ENCODE data around the gene NGEF. TPM values are rescaled to one million over a fixed set of nuclear protein-coding genes. Genes with fewer than 3 reads are reported as not detected.

NGEF gene
- total and polyA plus RNA-seq, 7 donors: 0.13 to 0.51 (median 0.25) TPM; not detected in 1

DNA sequence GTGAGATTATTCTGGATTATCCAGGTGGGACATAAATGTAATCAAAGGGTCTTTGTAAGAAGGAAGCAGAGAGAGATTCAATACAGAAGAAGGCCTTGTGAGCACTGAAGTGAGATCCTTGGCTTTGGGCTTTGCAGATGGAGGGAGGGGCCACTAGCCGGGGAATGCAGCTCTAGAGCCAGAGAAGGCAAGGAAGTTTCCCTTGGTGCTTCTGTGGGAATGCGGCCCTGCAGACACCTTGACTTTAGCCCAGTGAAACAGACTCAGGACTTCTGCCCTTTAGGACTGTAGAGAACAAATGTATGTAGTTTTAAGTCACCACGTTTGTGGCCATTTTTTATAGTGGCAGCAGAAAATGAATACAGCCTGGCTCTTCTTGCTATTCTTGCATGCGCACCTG is 27.5 kb upstream of the NGEF start:
- no peak overlapping the region for H3K27ac ChIP-seq
- no peaks in the 10 kb centered on the region for H3K9me3 ChIP-seq
- intact Hi-C loops (cut with DNase I): loop anchor here in 1 of 2 donors (10.0 kb wide), 1 partner anchor 156 kb away; no protein-coding TSS in a partner anchor
- no peaks in the 10 kb centered on the region for H3K4me1 ChIP-seq
- WGBS, 3 donors: 81 to 87% (median 81%) methylated on average over 4 of the region's 4 CpGs
- no peak overlapping the region for H3K4me3 ChIP-seq
- H3K36me3 ChIP-seq (ENCODE audit: insufficient read depth in 1 of 2, low read depth in 1 of 2): no peaks in the 10 kb centered on the region
- DNase-seq: no peak
- no peaks in the 10 kb centered on the region for H3K27me3 ChIP-seq (ENCODE audit: insufficient read depth in 3 of 3, low read length in 2 of 3)
- no peak for ATAC-seq
- TF ChIP-seq, protein P1, sequence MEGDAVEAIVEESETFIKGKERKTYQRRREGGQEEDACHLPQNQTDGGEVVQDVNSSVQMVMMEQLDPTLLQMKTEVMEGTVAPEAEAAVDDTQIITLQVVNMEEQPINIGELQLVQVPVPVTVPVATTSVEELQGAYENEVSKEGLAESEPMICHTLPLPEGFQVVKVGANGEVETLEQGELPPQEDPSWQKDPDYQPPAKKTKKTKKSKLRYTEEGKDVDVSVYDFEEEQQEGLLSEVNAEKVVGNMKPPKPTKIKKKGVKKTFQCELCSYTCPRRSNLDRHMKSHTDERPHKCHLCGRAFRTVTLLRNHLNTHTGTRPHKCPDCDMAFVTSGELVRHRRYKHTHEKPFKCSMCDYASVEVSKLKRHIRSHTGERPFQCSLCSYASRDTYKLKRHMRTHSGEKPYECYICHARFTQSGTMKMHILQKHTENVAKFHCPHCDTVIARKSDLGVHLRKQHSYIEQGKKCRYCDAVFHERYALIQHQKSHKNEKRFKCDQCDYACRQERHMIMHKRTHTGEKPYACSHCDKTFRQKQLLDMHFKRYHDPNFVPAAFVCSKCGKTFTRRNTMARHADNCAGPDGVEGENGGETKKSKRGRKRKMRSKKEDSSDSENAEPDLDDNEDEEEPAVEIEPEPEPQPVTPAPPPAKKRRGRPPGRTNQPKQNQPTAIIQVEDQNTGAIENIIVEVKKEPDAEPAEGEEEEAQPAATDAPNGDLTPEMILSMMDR (IDR thresholded peaks at IDR 0.05): no peak

DNA sequence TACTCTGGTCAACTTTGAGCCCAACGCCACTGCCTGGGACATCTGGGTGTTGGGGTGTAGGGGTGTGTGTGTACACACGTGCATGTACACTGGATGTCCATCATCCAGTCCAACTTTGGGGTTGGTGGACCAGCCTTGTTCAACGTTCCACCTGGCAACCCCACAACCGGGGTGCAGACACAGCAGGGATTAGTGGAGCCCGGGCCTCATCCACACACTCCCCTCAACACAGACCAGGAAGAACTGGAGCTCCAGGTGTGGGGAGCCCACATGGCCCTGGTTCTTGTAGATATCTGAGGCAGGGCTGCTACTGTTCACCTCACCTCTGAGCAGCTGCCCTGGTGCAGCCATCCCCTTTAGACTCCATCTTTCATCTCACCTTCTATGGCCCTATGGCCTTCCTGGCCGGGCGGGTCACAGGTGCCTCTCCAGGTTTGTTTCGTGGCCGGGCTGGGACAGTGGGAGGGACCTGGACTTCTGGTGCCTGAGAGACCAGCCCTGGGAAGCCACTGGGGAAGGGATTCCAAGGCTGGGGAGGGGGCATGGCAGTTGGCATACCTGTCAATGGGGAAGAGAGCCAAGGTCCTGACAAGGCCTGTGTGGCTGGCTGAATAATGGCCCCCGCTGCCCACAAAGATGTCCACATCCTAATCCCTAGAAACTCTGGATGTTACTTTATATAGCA is 26.9 kb upstream of the NGEF start:
- WGBS, 3 donors: 87 to 94% (median 90%) methylated on average over 10 of the region's 10 CpGs
- no peaks in the 10 kb centered on the region for H3K27me3 ChIP-seq (ENCODE audit: insufficient read depth in 3 of 3, low read length in 2 of 3)
- no peak overlapping the region for H3K27ac ChIP-seq
- TF ChIP-seq, protein P1 (IDR thresholded peaks at IDR 0.05): no peak
- H3K9me3 ChIP-seq: no peaks in the 10 kb centered on the region
- intact Hi-C loops (cut with DNase I): loop anchor here in 1 of 2 donors (10.0 kb wide), 1 partner anchor 155 kb away; no protein-coding TSS in a partner anchor
- no peak overlapping the region for H3K4me3 ChIP-seq
- no peaks in the 10 kb centered on the region for H3K36me3 ChIP-seq (ENCODE audit: insufficient read depth in 1 of 2, low read depth in 1 of 2)
- no peaks in the 10 kb centered on the region for H3K4me1 ChIP-seq
- no peak for DNase-seq
- ATAC-seq: no peak

- H3K27me3 ChIP-seq (ENCODE audit: insufficient read depth in 3 of 3, low read length in 2 of 3): no peaks in the 10 kb centered on the region
- WGBS, 3 donors: 70 to 88% (median 75%) methylated on average over 8 of the region's 8 CpGs
- no peaks in the 10 kb centered on the region for H3K9me3 ChIP-seq
- no peaks in the 10 kb centered on the region for H3K4me1 ChIP-seq
- DNase-seq (no peak), ATAC-seq (no peak)
- H3K36me3 ChIP-seq (ENCODE audit: insufficient read depth in 1 of 2, low read depth in 1 of 2): no peaks in the 10 kb centered on the region
- no peak overlapping the region for H3K4me3 ChIP-seq
- intact Hi-C loops (cut with DNase I): no loop called here
- TF ChIP-seq, protein P1 (IDR thresholded peaks at IDR 0.05): no peak
- no peak overlapping the region for H3K27ac ChIP-seq
These were observed 26.3 kb upstream of the NGEF start for GRCh38 chr2:233039212-233039845.

DNA sequence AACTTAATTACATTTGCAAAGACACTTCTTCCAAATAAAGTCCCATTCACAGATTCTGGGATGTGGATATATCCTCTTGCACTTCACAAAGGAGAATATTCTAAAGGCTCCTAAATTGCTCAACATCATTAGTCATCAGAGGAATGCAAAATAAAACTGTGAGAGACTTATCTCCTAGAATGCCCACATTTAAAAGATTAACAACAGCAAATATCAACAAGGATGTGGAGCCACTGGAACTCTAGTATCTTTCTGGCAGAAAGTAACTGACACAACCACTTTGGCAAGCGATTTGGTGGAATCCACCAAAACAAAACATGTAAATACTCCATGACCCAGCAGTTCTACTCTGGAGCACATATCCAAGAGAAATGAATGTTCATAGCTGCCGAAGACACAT is 24.0 kb upstream of the NGEF start:
- TF ChIP-seq, protein P1 (IDR thresholded peaks at IDR 0.05): no peak
- Histone ChIP-seq H3K4me3 (no peak overlapping the region), H3K9me3 (no peaks in the 10 kb centered on the region), H3K27ac (no peak overlapping the region), H3K4me1 (no peaks in the 10 kb centered on the region), H3K36me3 (ENCODE audit: insufficient read depth in 1 of 2, low read depth in 1 of 2) (no peaks in the 10 kb centered on the region), H3K27me3 (ENCODE audit: insufficient read depth in 3 of 3, low read length in 2 of 3) (no peaks in the 10 kb centered on the region)
- DNase-seq (no peak), ATAC-seq (no peak)
- 75 to 82% (median 80%) methylated on average over 2 of the region's 2 CpGs for WGBS, 3 donors
- intact Hi-C loops (cut with DNase I): no loop called here

All from psoas muscle (tissue), 8 donors.